ENCODE data around the gene METTL13. TPM values are rescaled to one million over a fixed set of nuclear protein-coding genes. Genes with fewer than 3 reads are reported as not detected.

The METTL13 gene
- total and polyA plus RNA-seq, 9 of the 15 experiments (the other 6 are each of a cell fraction or from before 2014, with no cell fraction given): 18.9 to 78.9 (median 54.9) TPM

- TF ChIP-seq SAFB2 (IDR thresholded peaks at IDR 0.05; ENCODE audit: borderline replicate concordance, low read depth, low read length, severe bottlenecking) (no peak), ZNF830 (CRISPR knock-in tag; IDR thresholded peaks at IDR 0.05) (0 out of 2 replicates have a peak, but pooled peaks have one; percentile 33), ZBTB49 (CRISPR knock-in tag; IDR thresholded peaks at IDR 0.05; ENCODE audit: borderline replicate concordance) (no peak), CREB1 (IDR thresholded peaks at IDR 0.05) (peak; percentile 98), CREB1 (CRISPR knock-in tag; IDR thresholded peaks at IDR 0.05) (peak; percentile 99), ARID1B (IDR thresholded peaks at IDR 0.05) (peak; percentile 5; the same call in 1 of the 2 replicates), DEAF1 (CRISPR knock-in tag; IDR thresholded peaks at IDR 0.05) (peak; percentile 71), ZNF197 (CRISPR knock-in tag; IDR thresholded peaks at IDR 0.05; ENCODE audit: low read depth) (peak; percentile 75), ZFP1 (CRISPR knock-in tag; IDR thresholded peaks at IDR 0.05) (no peak), PCBP2 (IDR thresholded peaks at IDR 0.05; ENCODE audit: low read depth, low read length, poor library complexity, severe bottlenecking) (no peak), TAF7 (tag; IDR thresholded peaks at IDR 0.05) (peak; percentile 65; the same call in 1 of the 2 replicates), ZBTB7A (IDR thresholded peaks at IDR 0.05; ENCODE audit: borderline replicate concordance, control insufficient read depth, low read depth, low read length) (peak; percentile 70; the same call in 1 of the 2 replicates), ZC3H8 (IDR thresholded peaks at IDR 0.05) (no peak), PKNOX1 (IDR thresholded peaks at IDR 0.05) (peak; percentile 82), PRPF4 (IDR thresholded peaks at IDR 0.05; ENCODE audit: insufficient read depth, low read depth, low read length, poor library complexity, severe bottlenecking) (no peak), HSF4 (CRISPR knock-in tag; IDR thresholded peaks at IDR 0.05; ENCODE audit: borderline replicate concordance) (no peak), NELFE (IDR thresholded peaks at IDR 0.05; ENCODE audit: insufficient read depth, insufficient read length) (no peak), SIX5 (IDR thresholded peaks at IDR 0.05; ENCODE audit: borderline replicate concordance in 1 of 2, insufficient read depth in 1 of 2, low read depth in 1 of 2, low read length in 2 of 2) (0 out of 4 replicates have a peak, but pooled peaks of 1 of the 2 experiments have one; percentile 24), CBX1 (IDR thresholded peaks at IDR 0.05; ENCODE audit: low read depth) (0 out of 2 replicates have a peak, but pooled peaks have one; percentile 43), HDAC1 (IDR thresholded peaks at IDR 0.05) (peak in 1 of 2 experiments; percentile 99; a peak in 2 of 4 replicates), MBD1 (CRISPR knock-in tag; IDR thresholded peaks at IDR 0.05) (no peak)
Observed at GRCh38 chr1:171781176-171781875, at the start of gene METTL13 (continued).
